GM19035 (cell line): ENCODE data around the gene AARSD1.
"Not testable (repeated sequence)": the region's sequence is repeated elsewhere in the genome, so short reads cannot be mapped to it uniquely, and the experiment has no call there.

ENCODE experiments used
- ATAC-seq: cut with Tn5 transposase; IDR thresholded peaks from one replicate; pipeline ENCODE4 v1.9.1; 2021; ENCODE audit not compliant: unreplicated experiment

AARSD1 gene

DNA sequence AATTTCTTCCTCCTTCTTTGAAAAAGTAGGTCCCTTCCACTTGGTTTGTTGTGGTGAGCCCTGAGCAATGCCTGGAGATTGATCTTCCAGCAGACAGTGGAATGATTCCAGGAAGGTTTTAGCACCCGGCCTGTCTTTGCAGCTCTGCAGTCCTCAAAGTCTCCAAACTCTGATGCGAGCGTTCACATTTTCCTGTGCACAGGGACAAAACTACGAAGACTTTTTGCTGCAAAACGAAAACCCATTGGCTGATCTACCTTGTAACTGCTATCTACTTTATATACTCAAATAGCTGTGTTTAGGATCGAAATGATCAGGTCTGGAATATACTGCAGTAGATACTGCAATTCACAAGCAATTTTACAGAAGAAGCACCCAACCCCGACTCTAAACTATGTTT is 42.0 kb downstream of the AARSD1 start:
- ATAC-seq: no peak

DNA sequence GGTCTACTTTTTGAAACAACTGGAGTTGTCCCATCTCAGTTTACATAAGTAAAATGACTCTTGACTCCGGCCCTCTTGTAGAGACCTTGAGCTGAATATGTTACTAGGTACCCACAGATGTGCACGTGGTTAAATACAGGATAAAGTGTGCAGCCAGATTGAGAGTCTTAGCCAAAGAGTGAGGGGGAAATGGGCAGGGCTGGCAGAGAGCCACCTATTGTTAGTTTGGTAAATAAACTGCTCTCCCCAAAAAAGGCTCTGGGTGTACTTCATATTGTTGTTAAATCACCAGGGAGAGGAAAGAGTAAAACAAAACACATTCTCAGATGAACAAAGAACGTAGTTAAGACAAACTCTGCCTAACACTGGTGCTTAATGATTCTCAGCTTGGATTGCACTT is 43.3 kb downstream of the AARSD1 start:
- no peak for ATAC-seq

DNA sequence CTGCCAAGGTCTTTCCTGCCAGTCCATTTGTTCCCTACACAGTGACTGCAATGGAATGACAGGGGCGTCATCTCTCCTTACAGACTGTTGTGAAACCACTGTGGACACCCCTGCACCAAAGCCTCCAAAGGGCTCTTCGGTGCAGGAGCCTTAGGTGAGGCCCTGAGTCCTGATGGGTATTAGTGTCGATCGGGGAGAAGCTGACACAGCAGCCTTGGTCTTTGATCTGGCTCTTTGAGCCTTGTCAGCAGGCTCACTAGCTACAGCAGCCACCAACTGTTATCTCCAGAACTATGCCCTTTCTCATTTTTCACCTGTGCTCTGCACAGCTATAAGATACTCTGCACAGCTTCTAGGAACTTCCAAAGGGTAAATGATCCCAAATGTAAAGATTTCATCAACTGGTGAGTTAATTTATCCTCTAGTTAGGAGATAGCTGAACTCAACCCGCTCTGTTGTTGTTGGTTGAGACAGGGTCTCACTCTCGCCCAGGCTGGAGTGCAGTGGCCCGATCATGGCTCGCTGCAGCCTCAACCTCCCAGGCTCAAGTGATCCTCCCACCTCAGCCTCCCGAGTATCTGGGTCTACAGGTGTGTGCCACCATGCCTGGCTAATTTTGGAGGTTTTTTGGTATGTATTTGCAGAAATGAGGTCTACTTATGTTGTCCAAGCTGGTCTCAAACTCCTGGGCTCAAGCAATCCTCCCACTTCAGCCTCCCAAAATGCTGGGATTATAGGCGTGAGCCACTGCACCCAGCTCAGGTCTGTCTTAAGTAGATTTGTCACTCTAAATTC is 44.0 kb downstream of the AARSD1 start:
- ATAC-seq: no peak

DNA sequence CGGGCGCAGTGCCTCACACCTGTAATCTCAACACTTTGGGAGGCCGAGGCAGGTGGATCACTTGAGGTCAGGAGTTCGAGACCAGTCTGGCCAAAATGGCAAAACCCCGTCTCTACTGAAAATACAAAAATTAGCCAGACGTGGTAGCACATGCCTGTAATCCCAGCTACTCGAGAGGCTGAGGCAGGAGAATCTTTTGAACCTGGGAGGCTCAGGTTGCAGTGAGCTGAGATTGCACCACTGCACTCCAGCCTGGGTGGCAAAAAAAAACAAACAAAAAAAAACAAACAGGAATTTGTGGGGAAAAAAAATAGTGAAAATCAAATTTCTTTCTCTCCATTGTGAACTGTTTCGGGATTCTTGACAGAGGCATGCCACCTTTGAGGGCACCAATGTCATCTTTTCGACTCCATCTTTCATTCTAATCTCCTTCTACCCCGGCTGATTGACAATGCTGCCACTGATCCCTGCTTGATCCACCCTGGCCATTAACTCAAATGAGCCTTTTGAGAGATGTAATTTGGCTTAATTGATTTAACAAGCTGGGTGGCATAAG is 44.7 kb downstream of the AARSD1 start:
- not testable (repeated sequence) for ATAC-seq

DNA sequence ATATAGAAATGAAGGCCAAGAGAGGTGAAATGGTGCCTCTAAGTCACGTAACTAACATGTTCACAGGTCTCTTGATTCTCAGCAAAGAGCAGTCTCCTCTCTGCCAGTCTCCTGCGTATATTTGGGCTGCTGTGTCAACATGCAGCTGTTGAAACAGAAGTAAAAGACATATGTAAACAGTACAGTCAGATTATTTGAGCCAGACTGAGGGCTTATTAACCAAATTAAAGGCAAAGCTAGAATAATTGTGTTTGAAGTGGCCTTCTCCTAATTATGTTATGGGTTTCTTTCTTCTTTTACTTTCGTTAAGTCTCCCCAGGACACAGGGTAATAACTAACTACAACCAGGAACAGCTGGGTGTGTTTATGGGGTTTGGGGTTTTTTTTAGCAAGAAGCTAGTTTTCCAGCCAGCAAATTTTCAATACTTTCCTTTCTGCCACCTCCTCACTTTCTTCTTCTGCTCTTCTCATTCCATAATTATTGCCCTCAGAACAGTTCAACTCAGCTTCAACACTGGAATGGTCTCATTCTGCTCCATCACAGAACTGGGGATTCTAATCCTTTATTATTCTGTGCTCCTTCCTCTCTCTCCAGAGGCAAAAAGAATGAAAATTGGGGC is 45.2 kb downstream of the AARSD1 start:
- no peak for ATAC-seq

DNA sequence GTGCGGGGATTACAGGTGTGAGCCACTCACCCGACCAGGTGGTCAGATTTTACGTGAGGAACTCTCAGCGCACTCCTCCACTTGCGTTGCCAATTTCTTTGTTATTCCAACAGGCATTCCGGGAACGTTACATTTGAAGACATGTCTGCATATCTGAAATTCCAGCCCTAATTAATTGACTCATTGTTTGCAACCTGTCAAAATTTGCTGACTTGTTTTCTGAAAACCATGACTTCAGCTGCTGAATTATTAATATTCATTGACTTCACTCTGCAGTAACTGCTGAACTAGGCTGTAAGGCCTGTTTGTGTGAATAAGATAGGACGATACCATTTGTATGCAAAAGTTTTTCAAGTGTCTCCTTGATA is 47.0 kb downstream of the AARSD1 start:
- no peak for ATAC-seq

DNA sequence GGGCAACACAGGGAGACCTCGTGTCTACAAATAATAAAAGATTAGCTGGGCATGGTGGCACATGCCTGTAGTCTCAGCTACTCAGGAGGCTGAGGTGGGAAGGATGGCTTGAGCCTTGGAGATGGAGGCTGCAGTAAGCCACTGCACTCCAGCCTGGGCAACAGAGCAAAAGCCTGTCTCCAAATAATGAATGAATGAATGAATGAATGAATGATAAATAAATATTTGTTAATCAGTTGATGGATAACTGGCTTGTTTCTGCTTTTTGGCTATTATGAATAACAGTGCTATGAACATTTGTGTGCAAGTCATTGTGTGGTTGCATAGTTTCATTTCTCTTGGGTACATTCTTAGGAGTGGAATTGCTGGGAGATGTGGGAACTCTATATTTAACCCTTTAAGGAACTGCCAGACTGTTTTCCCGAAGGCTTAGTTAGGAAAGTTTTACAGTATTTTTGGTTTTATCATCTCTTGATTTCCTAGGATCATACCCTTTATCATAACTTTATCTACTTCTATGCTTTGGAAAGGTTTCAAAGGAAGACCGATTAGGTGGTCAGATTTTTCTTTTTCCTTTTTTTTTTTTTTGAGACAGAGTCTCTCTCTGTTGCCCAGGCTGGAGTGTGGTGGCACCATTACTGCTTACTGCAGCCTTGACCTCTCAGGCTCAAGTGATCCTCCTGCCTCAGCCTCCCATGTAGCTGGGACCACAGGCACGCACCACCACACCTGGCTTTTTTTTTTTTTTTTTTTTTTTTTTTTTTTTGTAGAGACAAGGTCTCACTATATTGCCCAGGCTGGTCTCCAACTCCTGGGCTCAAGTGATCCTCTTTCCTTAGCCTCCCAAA is 47.6 kb downstream of the AARSD1 start:
- not testable (repeated sequence) for ATAC-seq

DNA sequence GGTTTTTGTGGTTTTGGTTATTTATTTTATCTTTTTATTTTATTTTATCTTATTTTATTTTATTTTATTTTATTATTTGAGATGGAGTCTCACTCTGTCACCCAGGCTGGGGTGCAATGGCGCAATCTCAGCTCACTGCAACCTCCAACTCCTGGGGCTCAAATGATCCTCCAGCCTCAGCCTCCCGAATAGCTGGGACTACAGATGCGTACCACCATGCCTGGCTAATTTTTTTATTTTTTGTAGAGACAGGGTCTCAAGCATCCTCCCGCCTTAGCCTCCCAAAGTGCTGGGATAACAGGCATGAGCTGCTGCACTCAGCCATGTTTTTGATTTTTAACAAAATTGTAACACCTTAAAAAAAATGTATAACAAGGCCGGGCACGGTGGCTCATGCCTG is 49.0 kb downstream of the AARSD1 start:
- not testable (repeated sequence) for ATAC-seq

DNA sequence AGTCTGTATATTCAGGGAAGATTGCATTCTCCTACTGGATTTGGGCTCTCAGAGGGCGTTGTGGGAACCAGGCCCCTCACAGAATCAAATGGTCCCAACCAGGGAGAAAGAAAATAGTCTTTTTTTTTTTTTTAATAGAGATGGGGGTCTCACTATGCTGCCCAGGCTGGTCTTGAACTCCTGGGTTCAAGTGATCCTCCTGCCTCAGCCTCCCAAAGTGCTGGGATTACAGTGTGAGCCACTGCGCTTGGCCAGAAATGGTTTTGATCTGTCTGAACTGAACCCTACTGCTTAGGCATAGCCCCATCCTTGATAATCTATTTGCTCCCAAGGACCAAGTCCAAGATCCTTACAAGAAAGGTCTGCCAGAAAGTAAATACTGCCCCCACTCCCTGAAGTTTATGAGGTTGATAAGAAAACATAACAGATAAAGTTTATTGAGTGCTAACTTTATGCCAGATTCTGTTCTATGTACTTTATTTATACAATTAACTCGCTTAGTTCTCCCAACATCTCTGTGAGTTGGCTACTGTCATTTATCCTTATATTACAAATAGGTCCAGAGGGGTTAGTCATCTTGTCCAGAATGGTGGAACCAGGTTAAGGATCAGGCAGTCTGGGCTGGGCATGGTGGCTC is 50.2 kb downstream of the AARSD1 start:
- no peak for ATAC-seq

DNA sequence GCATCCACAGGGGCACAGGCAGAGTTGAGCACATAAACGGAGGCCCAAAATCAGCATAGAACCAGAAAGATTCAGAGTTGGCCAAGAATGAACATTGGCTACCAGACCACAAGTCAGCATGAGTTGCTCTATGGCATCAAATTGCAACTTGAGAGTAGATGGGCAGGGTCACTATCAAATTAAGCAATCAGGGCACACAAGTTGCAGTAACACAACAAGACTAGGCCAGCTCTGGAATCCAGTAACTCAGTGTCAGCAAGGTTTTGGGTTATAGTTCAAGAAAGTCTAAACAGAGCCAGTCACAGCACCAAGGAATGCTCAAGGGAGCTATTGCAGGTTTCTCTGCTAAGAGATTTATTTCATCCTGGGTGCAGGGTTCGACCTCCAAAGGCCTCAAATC is 50.7 kb downstream of the AARSD1 start:
- no peak for ATAC-seq

DNA sequence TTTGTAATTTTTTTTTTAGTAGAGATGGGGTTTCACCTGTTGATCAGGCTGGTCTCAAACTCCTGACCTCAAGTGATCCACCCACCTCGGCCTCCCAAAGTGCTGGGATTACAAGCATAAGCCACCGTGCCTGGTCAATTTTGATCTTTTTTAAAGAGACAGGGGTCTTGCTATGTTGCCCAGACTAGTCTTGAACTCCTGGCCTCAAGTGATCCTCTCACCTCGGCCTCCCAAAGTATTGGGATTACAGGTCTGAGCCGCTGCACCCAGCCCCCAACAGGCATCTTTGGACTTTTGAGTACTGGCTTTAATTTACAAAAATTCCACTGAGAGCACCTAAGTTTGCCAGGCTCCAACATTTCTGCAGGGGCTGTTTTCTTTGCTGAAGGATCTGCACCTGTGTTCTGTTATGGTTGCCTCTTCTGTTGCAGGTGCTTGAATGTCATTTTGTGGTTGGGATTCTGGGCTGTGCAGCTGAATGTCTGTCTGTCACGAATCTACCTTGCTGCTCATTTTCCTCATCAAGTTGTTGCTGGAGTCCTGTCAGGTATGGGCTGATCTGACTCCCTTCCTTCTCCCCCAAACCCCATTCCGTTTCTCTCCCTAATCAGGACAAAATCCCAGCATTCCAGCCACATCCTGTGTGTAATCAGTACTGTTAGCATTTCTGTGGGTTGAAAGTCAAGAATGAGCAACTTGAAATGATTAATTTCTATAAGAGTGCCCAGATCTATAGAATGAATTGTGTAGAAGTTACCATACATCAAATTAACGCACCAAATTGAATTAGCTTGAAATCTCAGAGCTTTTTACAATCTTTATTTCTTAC is 55.2 kb downstream of the AARSD1 start:
- no peak for ATAC-seq

DNA sequence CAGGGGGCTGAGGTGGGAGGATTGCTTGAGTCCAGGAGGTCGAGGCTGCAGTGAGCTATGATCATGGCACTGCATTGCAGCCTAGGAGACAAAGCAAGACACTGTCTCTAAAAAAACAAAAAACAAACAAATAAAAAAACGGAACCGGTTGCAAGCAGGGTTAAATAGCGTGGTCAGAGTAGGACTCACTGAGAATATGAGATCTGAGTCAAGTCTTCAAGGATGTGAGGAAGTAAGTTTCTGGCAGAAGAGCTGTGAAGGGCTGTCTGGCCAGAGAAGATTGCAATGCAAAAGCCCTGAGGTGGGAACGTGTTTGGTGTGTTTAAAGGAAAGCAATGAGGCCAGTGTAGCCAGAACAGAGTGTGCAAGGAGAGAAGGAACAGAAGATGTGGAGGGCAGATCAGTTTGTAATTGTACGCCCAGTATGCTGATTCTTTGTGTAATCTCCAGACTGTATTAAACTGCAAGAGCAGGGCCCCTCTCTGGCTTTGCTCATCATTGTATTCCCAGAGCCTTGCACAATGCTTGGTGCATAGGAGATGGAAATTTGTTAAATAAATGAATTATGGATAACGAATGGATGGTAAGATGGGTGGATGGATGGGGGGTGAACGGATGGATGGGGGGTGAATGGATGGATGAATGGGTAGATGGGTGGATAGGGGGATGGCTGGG is 57.3 kb downstream of the AARSD1 start:
- no peak for ATAC-seq

DNA sequence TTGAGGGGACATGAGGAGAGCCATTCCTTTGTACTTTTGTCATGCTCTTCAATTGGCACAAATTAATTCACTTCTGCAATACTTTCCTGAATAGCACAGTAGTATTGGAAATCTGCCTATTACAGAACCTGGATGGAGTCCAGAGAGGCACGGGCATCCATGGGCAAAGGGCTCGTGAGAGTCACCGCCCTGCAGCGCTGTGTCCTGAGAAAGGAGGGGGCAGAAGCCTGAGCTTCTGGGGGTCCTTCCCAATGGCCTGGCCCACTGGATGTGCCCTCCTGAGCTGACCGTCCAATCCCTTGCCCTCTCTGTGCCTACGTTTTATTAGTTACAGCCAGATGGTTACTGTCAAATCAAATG is 60.2 kb downstream of the AARSD1 start:
- no peak for ATAC-seq

DNA sequence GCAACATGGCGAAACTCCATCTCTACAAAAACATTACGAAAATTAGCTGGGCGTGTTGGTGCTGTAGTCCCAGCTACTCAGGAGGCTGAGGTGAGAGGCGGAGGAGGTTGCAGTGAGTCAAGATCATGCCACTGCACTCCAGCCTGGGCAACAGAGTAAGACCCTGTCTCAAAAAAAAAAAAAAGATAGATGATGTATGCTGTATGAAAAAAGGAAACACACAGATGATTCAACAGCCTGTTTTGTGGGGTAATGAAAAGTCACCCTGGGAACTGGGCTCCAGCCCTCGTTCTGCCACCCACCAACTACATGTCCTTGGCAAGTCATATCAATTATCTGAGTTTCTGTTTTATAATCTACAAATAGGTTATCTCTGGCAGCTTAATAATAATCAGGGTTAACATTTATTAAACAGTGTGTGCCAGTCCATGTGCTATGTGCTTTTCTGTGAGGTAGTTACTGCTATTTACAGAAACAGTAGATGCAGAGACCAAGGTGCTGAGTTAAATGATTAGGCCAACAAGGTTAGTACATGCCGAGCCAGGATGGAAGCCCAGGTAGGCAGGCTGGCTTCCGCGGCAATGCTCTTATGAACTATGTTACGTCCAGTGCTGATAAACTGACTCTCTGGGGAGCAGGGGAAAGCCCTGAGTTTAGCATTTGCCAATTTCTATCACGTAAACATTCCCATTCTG is 62.6 kb downstream of the AARSD1 start:
- no peak for ATAC-seq
